WTC11 (cell line): ENCODE results near the gene NFS1. TPM values are rescaled to one million over a fixed set of nuclear protein-coding genes. Genes with fewer than 3 reads are reported as not detected.
A peak's percentile ranks its signal among the peaks of the same experiment; 100 is the strongest.
"Not testable (repeated sequence)": the region's sequence is repeated elsewhere in the genome, so short reads cannot be mapped to it uniquely, and the experiment has no call there.

Experiments used
- ATAC-seq: fragments of 200-7000 bp; cut with Tn5 transposase; 2 replicates; pipeline ENCODE4 v1.10.0; 2021; ENCODE audit warnings: mild to moderate bottlenecking, moderate library complexity
- CTCF ChIA-PET: fragments of 300-600 bp; sonication (Branson Sonifier 250); formaldehyde crosslinking; loops from one replicate; lab custom pipeline; 2021; ENCODE audit warnings: antibody characterized with exemption; lab: Charles Lee
- POLR2A ChIA-PET: fragments of 350-600 bp; sonication (Branson Sonifier 250); formaldehyde crosslinking; loops from one replicate; lab custom pipeline; 2021; ENCODE audit warnings: antibody characterized with exemption; lab: Charles Lee
- DNase-seq: peaks from one replicate; pipeline ENCODE4 v3.0.0; 2021; ENCODE audit warnings: low spot score
- H3K27ac Mint-ChIP-seq: 2 replicates; pipeline ENCODE4 v1.8.0; 2021; ENCODE audit warnings: mixed read lengths
- H3K27me3 Mint-ChIP-seq: 2 replicates; pipeline ENCODE4 v1.8.0; 2021; ENCODE audit warnings: low read depth, mild to moderate bottlenecking, moderate library complexity, mixed read lengths
- H3K36me3 Mint-ChIP-seq: 2 replicates; pipeline ENCODE4 v1.8.0; 2021; ENCODE audit warnings: mixed read lengths
- H3K4me1 Mint-ChIP-seq: 2 replicates; pipeline ENCODE4 v1.8.0; 2022; ENCODE audit warnings: mixed read lengths
- H3K4me3 Mint-ChIP-seq: 2 replicates; pipeline ENCODE4 v1.8.0; 2021; ENCODE audit warnings: mild to moderate bottlenecking, moderate library complexity, mixed read lengths
- H3K9me3 Mint-ChIP-seq: 2 replicates; pipeline ENCODE4 v1.8.0; 2021; ENCODE audit warnings: mixed read lengths
- IRF2 ChIP-seq: sonication (generic); formaldehyde crosslinking; IDR thresholded peaks from 2 replicates; pipeline ENCODE4 v1.8.0; 2022; ENCODE audit warnings: low read depth, missing genetic modification reagents, borderline replicate concordance
- NFYB ChIP-seq: sonication (generic); formaldehyde crosslinking; conservative IDR thresholded peaks from 2 replicates; pipeline ENCODE4 v1.8.0; 2022; ENCODE audit warnings: low read depth, missing genetic modification reagents
- NR3C1 ChIP-seq: sonication (generic); formaldehyde crosslinking; conservative IDR thresholded peaks from 2 replicates; pipeline ENCODE4 v1.8.1; 2023; ENCODE audit warnings: low read depth, mild to moderate bottlenecking, missing genetic modification reagents
- ZNF317 ChIP-seq: sonication (generic); formaldehyde crosslinking; IDR thresholded peaks from 2 replicates; pipeline ENCODE4 v1.8.1; 2023; ENCODE audit warnings: low read depth, mild to moderate bottlenecking, moderate library complexity, missing genetic modification reagents, borderline replicate concordance
- total RNA-seq: library from RNA; stranded (reverse); gene quantifications from 3 replicates; pipeline ENCODE4 v1.2.3, GENCODE V29; 2021
- TF ChIP-seq, protein P1 (sequence below): fragments of 250-450 bp; sonication (Bioruptor Pico); IDR thresholded peaks from 2 replicates; pipeline ENCODE4 v1.9.0; 2021; ENCODE audit warnings: mild to moderate bottlenecking
- TF ChIP-seq, protein P2 (sequence below): sonication (generic); formaldehyde crosslinking; IDR thresholded peaks from 2 replicates; pipeline ENCODE4 v1.8.1; 2022; ENCODE audit warnings: mild to moderate bottlenecking, moderate library complexity, missing genetic modification reagents
- TF ChIP-seq, protein P3 (sequence below): sonication (generic); formaldehyde crosslinking; IDR thresholded peaks from 2 replicates; pipeline ENCODE4 v1.8.0; 2022; ENCODE audit warnings: mild to moderate bottlenecking, missing genetic modification reagents
- TF ChIP-seq, protein P4 (sequence below): sonication (generic); formaldehyde crosslinking; IDR thresholded peaks from 2 replicates; pipeline ENCODE4 v1.8.1; 2023; ENCODE audit warnings: mild to moderate bottlenecking, missing genetic modification reagents, borderline replicate concordance
- TF ChIP-seq, protein P5 (sequence below): sonication (generic); formaldehyde crosslinking; IDR thresholded peaks from 2 replicates; pipeline ENCODE4 v1.8.0; 2022; ENCODE audit warnings: missing genetic modification reagents
- TF ChIP-seq, protein P6 (sequence below): fragments of 250-450 bp; sonication (Bioruptor Pico); conservative IDR thresholded peaks from 2 replicates; pipeline ENCODE4 v1.9.0; 2021; ENCODE audit warnings: mild to moderate bottlenecking
- TF ChIP-seq, protein P7 (sequence below): fragments of 200-600 bp; IDR thresholded peaks from 2 replicates; pipeline ENCODE4 v1.8.0; 2022; ENCODE audit warnings: antibody characterized with exemption

Gene NFS1
- total RNA-seq, 1 experiment from 2014 or later, result 36.1 TPM

DNA sequence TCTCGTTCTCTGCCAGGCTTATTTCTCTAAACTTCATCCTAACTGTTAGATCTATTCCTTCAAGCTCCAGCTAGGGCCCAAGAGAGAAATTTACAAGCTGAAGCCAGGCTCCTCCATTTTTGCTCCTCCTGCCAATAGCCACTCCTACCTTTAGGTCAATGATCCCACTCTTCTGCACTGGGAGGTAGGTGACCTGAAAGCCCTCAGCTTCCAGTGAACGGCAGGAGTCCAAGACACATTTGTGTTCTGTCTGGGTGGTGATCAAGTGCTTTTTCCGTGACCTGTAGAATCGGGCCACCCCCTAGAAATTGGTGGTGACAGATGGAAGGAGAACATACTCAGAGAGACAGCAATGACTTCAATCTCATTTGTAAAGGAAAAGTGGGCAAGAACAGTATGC lies 8.9 kb downstream of the NFS1 start:
- peaks cover 18% of the 10 kb centered on the region for H3K9me3 Mint-ChIP-seq
- H3K27me3 Mint-ChIP-seq, result no peaks in the 10 kb centered on the region
- H3K4me1 Mint-ChIP-seq, result no peaks in the 10 kb centered on the region
- ChIA-PET POLR2A (no interaction called here), CTCF (interaction anchor here (0.7 kb wide), 1 partner anchor 85 kb away, joined by 3 read pairs; no protein-coding TSS in a partner anchor)
- H3K36me3 Mint-ChIP-seq, result peaks cover 41% of the 10 kb centered on the region
- ATAC-seq (no peak), DNase-seq (no peak)
- no peak overlapping the region for H3K4me3 Mint-ChIP-seq
- TF ChIP-seq, protein P1, sequence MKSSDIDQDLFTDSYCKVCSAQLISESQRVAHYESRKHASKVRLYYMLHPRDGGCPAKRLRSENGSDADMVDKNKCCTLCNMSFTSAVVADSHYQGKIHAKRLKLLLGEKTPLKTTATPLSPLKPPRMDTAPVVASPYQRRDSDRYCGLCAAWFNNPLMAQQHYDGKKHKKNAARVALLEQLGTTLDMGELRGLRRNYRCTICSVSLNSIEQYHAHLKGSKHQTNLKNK (CRISPR knock-in tag), result no peak
- TF ChIP-seq, protein P2, sequence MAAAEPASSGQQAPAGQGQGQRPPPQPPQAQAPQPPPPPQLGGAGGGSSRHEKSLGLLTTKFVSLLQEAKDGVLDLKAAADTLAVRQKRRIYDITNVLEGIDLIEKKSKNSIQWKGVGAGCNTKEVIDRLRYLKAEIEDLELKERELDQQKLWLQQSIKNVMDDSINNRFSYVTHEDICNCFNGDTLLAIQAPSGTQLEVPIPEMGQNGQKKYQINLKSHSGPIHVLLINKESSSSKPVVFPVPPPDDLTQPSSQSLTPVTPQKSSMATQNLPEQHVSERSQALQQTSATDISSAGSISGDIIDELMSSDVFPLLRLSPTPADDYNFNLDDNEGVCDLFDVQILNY (CRISPR knock-in tag), result no peak
- TF ChIP-seq, protein P3, sequence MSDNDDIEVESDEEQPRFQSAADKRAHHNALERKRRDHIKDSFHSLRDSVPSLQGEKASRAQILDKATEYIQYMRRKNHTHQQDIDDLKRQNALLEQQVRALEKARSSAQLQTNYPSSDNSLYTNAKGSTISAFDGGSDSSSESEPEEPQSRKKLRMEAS (CRISPR knock-in tag), result no peak
- TF ChIP-seq, protein P4, sequence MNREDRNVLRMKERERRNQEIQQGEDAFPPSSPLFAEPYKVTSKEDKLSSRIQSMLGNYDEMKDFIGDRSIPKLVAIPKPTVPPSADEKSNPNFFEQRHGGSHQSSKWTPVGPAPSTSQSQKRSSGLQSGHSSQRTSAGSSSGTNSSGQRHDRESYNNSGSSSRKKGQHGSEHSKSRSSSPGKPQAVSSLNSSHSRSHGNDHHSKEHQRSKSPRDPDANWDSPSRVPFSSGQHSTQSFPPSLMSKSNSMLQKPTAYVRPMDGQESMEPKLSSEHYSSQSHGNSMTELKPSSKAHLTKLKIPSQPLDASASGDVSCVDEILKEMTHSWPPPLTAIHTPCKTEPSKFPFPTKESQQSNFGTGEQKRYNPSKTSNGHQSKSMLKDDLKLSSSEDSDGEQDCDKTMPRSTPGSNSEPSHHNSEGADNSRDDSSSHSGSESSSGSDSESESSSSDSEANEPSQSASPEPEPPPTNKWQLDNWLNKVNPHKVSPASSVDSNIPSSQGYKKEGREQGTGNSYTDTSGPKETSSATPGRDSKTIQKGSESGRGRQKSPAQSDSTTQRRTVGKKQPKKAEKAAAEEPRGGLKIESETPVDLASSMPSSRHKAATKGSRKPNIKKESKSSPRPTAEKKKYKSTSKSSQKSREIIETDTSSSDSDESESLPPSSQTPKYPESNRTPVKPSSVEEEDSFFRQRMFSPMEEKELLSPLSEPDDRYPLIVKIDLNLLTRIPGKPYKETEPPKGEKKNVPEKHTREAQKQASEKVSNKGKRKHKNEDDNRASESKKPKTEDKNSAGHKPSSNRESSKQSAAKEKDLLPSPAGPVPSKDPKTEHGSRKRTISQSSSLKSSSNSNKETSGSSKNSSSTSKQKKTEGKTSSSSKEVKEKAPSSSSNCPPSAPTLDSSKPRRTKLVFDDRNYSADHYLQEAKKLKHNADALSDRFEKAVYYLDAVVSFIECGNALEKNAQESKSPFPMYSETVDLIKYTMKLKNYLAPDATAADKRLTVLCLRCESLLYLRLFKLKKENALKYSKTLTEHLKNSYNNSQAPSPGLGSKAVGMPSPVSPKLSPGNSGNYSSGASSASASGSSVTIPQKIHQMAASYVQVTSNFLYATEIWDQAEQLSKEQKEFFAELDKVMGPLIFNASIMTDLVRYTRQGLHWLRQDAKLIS (CRISPR knock-in tag), result no peak
- TF ChIP-seq IRF2, result no peak
- TF ChIP-seq, protein P5, sequence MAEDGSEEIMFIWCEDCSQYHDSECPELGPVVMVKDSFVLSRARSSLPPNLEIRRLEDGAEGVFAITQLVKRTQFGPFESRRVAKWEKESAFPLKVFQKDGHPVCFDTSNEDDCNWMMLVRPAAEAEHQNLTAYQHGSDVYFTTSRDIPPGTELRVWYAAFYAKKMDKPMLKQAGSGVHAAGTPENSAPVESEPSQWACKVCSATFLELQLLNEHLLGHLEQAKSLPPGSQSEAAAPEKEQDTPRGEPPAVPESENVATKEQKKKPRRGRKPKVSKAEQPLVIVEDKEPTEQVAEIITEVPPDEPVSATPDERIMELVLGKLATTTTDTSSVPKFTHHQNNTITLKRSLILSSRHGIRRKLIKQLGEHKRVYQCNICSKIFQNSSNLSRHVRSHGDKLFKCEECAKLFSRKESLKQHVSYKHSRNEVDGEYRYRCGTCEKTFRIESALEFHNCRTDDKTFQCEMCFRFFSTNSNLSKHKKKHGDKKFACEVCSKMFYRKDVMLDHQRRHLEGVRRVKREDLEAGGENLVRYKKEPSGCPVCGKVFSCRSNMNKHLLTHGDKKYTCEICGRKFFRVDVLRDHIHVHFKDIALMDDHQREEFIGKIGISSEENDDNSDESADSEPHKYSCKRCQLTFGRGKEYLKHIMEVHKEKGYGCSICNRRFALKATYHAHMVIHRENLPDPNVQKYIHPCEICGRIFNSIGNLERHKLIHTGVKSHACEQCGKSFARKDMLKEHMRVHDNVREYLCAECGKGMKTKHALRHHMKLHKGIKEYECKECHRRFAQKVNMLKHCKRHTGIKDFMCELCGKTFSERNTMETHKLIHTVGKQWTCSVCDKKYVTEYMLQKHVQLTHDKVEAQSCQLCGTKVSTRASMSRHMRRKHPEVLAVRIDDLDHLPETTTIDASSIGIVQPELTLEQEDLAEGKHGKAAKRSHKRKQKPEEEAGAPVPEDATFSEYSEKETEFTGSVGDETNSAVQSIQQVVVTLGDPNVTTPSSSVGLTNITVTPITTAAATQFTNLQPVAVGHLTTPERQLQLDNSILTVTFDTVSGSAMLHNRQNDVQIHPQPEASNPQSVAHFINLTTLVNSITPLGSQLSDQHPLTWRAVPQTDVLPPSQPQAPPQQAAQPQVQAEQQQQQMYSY, result no peak
- no peak for TF ChIP-seq NR3C1
- TF ChIP-seq NFYB, result no peak
- TF ChIP-seq, protein P6, sequence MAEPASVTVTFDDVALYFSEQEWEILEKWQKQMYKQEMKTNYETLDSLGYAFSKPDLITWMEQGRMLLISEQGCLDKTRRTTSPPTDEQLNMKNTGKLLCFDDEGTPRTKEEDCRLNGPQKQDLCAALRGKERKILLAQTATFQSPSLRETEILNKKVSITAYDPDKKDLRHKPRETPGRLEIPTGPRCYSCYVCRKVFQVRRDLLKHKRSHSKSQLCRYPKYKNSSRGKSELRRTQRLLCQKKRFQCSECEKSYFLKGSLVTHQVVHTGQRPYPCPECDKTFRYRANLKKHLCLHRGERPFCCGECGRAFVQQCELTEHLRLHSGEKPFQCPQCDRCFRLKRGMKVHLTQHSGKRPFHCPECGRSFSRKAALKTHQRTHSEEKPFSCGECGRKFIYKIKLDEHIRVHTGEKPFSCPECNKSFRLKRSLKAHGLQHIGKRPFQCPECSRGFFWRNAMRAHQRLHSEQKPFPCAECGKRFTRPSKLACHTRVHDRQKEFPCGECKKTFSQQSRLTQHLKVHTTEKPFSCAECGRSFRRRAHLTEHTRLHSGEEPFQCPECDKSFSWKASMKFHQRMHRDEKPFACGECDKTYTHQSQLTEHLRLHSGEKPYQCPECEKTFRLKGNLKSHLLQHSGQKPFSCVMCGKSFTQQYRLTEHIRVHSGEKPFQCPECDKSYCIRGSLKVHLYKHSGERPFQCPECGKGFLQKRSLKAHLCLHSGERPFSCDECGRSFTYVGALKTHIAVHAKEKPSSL (CRISPR knock-in tag), result no peak
- TF ChIP-seq ZNF317 (CRISPR knock-in tag), result no peak
- no peak overlapping the region for H3K27ac Mint-ChIP-seq

DNA sequence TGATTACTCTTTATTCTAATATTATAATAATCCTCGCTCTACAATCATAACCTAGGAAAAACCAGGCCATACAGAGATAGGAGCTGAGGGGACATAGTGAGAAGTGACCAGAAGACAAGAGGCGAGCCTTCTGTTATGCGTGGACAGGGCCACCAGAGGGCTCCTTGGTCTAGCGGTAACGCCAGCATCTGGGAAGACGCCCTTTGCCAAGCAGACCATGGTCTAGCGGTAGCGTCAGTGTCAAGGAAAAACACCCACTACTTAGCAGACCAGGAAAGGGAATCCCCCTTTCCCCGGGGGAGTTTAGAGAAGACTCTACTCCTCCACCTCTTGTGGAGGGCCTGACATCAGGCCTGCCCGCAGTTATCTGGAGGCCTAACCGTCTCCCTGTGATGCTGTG lies 12.3 kb downstream of the NFS1 start:
- CTCF ChIA-PET, result interaction anchor here (0.6 to 1.6 kb wide), 7 partner anchors 67 to 306 kb away, joined by 3 to 7 read pairs (median 6); partner anchors contain the start of gene SCAND1
- H3K27me3 Mint-ChIP-seq, H3K27ac Mint-ChIP-seq, ATAC-seq, H3K4me1 Mint-ChIP-seq, POLR2A ChIA-PET, H3K4me3 Mint-ChIP-seq: not testable (repeated sequence)
- Mint-ChIP-seq H3K9me3 (peaks cover 18% of the 10 kb centered on the region), H3K36me3 (peaks cover 37% of the 10 kb centered on the region)
- TF ChIP-seq, protein P7, sequence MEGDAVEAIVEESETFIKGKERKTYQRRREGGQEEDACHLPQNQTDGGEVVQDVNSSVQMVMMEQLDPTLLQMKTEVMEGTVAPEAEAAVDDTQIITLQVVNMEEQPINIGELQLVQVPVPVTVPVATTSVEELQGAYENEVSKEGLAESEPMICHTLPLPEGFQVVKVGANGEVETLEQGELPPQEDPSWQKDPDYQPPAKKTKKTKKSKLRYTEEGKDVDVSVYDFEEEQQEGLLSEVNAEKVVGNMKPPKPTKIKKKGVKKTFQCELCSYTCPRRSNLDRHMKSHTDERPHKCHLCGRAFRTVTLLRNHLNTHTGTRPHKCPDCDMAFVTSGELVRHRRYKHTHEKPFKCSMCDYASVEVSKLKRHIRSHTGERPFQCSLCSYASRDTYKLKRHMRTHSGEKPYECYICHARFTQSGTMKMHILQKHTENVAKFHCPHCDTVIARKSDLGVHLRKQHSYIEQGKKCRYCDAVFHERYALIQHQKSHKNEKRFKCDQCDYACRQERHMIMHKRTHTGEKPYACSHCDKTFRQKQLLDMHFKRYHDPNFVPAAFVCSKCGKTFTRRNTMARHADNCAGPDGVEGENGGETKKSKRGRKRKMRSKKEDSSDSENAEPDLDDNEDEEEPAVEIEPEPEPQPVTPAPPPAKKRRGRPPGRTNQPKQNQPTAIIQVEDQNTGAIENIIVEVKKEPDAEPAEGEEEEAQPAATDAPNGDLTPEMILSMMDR, result peak; percentile 38; the same call in 1 of the 2 replicates
- peak; percentile 75 for DNase-seq

DNA sequence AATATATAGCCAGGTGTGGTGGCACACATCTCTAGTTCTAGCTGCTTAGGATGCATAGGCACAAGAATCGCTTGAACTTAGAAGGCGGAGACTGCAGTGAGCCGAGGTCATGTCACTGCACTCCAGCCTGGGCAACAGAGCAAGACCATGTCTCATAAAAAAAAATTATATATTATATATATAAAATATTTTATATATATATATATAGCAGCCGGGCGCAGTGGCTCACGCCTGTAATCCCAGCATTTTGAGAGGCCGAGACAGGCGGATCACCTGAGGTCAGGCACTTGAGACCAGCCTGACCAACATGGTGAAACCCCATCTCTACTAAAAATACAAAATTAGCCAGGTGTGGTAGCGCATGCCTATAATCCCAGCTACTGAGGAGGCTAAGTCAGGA lies 13.8 kb downstream of the NFS1 start:
- CTCF ChIA-PET, result interaction anchor here (1.5 kb wide), 1 partner anchor 262 kb away, joined by 6 read pairs; no protein-coding TSS in a partner anchor
- H3K27ac Mint-ChIP-seq, POLR2A ChIA-PET, H3K27me3 Mint-ChIP-seq, H3K4me3 Mint-ChIP-seq, H3K4me1 Mint-ChIP-seq, ATAC-seq, DNase-seq: not testable (repeated sequence)
- Mint-ChIP-seq H3K36me3 (peaks cover 36% of the 10 kb centered on the region), H3K9me3 (peaks cover 18% of the 10 kb centered on the region)
